ENCODE results near the gene EPAS1. TPM values are rescaled to one million over a fixed set of nuclear protein-coding genes. Genes with fewer than 3 reads are reported as not detected.

EPAS1 gene
- total RNA-seq, 1 donor from 2014 or later, result 0.15 TPM

GRCh38 chr2:46392561-46393346 is 95.5 kb downstream of the EPAS1 start:
- H3K4me1 Mint-ChIP-seq, result no peaks in the 10 kb centered on the region
- Histone ChIP-seq H3F3A (ENCODE audit: low read depth) (no peaks in the 10 kb centered on the region), H3K36me3 (no peaks in the 10 kb centered on the region), H3K4me2 (no peak overlapping the region), H3K9me3 (ENCODE audit: low read depth) (no peaks in the 10 kb centered on the region), H2AFZ (replicated peaks) (no peak overlapping the region), H3K79me2 (ENCODE audit: low read depth) (no peaks in the 10 kb centered on the region), H3K4me1 (no peaks in the 10 kb centered on the region), H3K27ac (no peak overlapping the region), H4K20me1 (ENCODE audit: low read depth) (no peaks in the 10 kb centered on the region), H3K27me3 (no peaks in the 10 kb centered on the region), H3K9ac (no peak overlapping the region), H3K4me3 (no peak overlapping the region)
- no peak overlapping the region for H3K27ac Mint-ChIP-seq
- peaks cover 2% of the 10 kb centered on the region for H3K27me3 Mint-ChIP-seq (ENCODE audit: insufficient read depth, low read depth)
- no peak for TF ChIP-seq CTCF (IDR thresholded peaks at IDR 0.05)
- no peak for TF ChIP-seq EZH2phosphoT487 (IDR thresholded peaks at IDR 0.05)
- no peak for TF ChIP-seq EZH2 (IDR thresholded peaks at IDR 0.05)
- no peak for DNase-seq (ENCODE audit: low spot score)
- no peaks in the 10 kb centered on the region for H3K36me3 Mint-ChIP-seq
- no peaks in the 10 kb centered on the region for H3K9me3 Mint-ChIP-seq
- H3K4me3 Mint-ChIP-seq, result no peak overlapping the region

GRCh38 chr2:46393347-46393820 is 96.2 kb downstream of the EPAS1 start:
- Histone ChIP-seq H3K4me1 (no peaks in the 10 kb centered on the region), H3K79me2 (ENCODE audit: low read depth) (no peaks in the 10 kb centered on the region), H3K27me3 (no peaks in the 10 kb centered on the region), H3K4me2 (no peak overlapping the region), H4K20me1 (ENCODE audit: low read depth) (no peaks in the 10 kb centered on the region), H3K4me3 (no peak overlapping the region), H3F3A (ENCODE audit: low read depth) (no peaks in the 10 kb centered on the region), H3K36me3 (no peaks in the 10 kb centered on the region), H3K27ac (no peak overlapping the region), H2AFZ (replicated peaks) (no peak overlapping the region), H3K9ac (no peak overlapping the region), H3K9me3 (ENCODE audit: low read depth) (no peaks in the 10 kb centered on the region)
- DNase-seq (ENCODE audit: low spot score), result no peak
- Mint-ChIP-seq H3K27ac (no peak overlapping the region), H3K36me3 (no peaks in the 10 kb centered on the region), H3K9me3 (no peaks in the 10 kb centered on the region), H3K4me1 (no peaks in the 10 kb centered on the region), H3K4me3 (no peak overlapping the region), H3K27me3 (ENCODE audit: insufficient read depth, low read depth) (peaks cover 2% of the 10 kb centered on the region)
- no peak for TF ChIP-seq EZH2phosphoT487 (IDR thresholded peaks at IDR 0.05)
- no peak for TF ChIP-seq CTCF (IDR thresholded peaks at IDR 0.05)
- no peak for TF ChIP-seq EZH2 (IDR thresholded peaks at IDR 0.05)

- Mint-ChIP-seq H3K9me3 (no peaks in the 10 kb centered on the region), H3K36me3 (no peaks in the 10 kb centered on the region), H3K4me1 (no peaks in the 10 kb centered on the region), H3K4me3 (no peak overlapping the region), H3K27me3 (ENCODE audit: insufficient read depth, low read depth) (no peaks in the 10 kb centered on the region), H3K27ac (no peak overlapping the region)
- Histone ChIP-seq H3K9me3 (ENCODE audit: low read depth) (no peaks in the 10 kb centered on the region), H3K27me3 (no peaks in the 10 kb centered on the region), H2AFZ (replicated peaks) (no peak overlapping the region), H3K27ac (no peak overlapping the region), H3K4me1 (no peaks in the 10 kb centered on the region), H3F3A (ENCODE audit: low read depth) (no peaks in the 10 kb centered on the region), H3K79me2 (ENCODE audit: low read depth) (no peaks in the 10 kb centered on the region), H3K36me3 (no peaks in the 10 kb centered on the region), H3K4me3 (no peak overlapping the region), H3K4me2 (no peak overlapping the region), H3K9ac (no peak overlapping the region), H4K20me1 (ENCODE audit: low read depth) (no peaks in the 10 kb centered on the region)
- no peak for DNase-seq (ENCODE audit: low spot score)
- TF ChIP-seq EZH2 (IDR thresholded peaks at IDR 0.05) (no peak), EZH2phosphoT487 (IDR thresholded peaks at IDR 0.05) (no peak), CTCF (IDR thresholded peaks at IDR 0.05) (no peak)
These were observed 96.7 kb downstream of the EPAS1 start for GRCh38 chr2:46393865-46394264.
